ENCODE measurements around the gene SEC14L1. TPM values are rescaled to one million over a fixed set of nuclear protein-coding genes. Genes with fewer than 3 reads are reported as not detected.

The SEC14L1 gene
- total RNA-seq, 1 experiment from 2014 or later, result 25.8 TPM

GRCh38 chr17:77212833-77213777, 72.3 kb downstream of the SEC14L1 start:
- no TSS peak for BruUV-seq (replicated peaks)
- no peak for TF ChIP-seq CTCF (IDR thresholded peaks at IDR 0.05; ENCODE audit: unreplicated experiment)
- Mint-ChIP-seq H3K4me3 (ENCODE audit: unreplicated experiment) (no peak overlapping the region), H3K4me1 (ENCODE audit: insufficient read depth, unreplicated experiment) (no peaks in the 10 kb centered on the region), H3K27me3 (ENCODE audit: insufficient read depth, unreplicated experiment) (no peaks in the 10 kb centered on the region), H3K9me3 (ENCODE audit: unreplicated experiment) (no peaks in the 10 kb centered on the region), H3K36me3 (ENCODE audit: insufficient read depth, unreplicated experiment) (peaks cover 57% of the 10 kb centered on the region), H3K27ac (ENCODE audit: low read depth, unreplicated experiment) (no peak overlapping the region)
- ChIA-PET CTCF (interaction anchor here (0.6 to 2.0 kb wide), 4 partner anchors 9 to 125 kb away, joined by 3 to 5 read pairs (median 4); no protein-coding TSS in a partner anchor), POLR2A (interaction anchor here (0.7 kb wide), 1 partner anchor 125 kb away, joined by 3 read pairs; no protein-coding TSS in a partner anchor)
- intact Hi-C loops (cut with micrococcal nuclease), result no loop called here
- DNase-seq (ENCODE audit: unreplicated experiment), result no peak

- intact Hi-C loops (cut with micrococcal nuclease), result no loop called here
Measured at GRCh38 chr17:77213778-77214132, 73.0 kb downstream of the SEC14L1 start.

GRCh38 chr17:77214328-77214727, 73.6 kb downstream of the SEC14L1 start:
- BruUV-seq (replicated peaks), result no TSS peak
- no peaks in the 10 kb centered on the region for H3K4me1 Mint-ChIP-seq (ENCODE audit: insufficient read depth, unreplicated experiment)
- intact Hi-C loops (cut with micrococcal nuclease), result no loop called here
- no peak for DNase-seq (ENCODE audit: unreplicated experiment)
- H3K27me3 Mint-ChIP-seq (ENCODE audit: insufficient read depth, unreplicated experiment), result no peaks in the 10 kb centered on the region
- TF ChIP-seq CTCF (IDR thresholded peaks at IDR 0.05; ENCODE audit: unreplicated experiment), result no peak
- ChIA-PET CTCF (interaction anchor here (0.6 kb wide), 1 partner anchor 126 kb away, joined by 3 read pairs; no protein-coding TSS in a partner anchor), POLR2A (interaction anchor here (0.6 to 1.2 kb wide), 3 partner anchors 37 to 126 kb away, joined by 3 read pairs; no protein-coding TSS in a partner anchor)
- H3K9me3 Mint-ChIP-seq (ENCODE audit: unreplicated experiment), result no peaks in the 10 kb centered on the region
- H3K27ac Mint-ChIP-seq (ENCODE audit: low read depth, unreplicated experiment), result no peak overlapping the region
- peaks cover 59% of the 10 kb centered on the region for H3K36me3 Mint-ChIP-seq (ENCODE audit: insufficient read depth, unreplicated experiment)
- H3K4me3 Mint-ChIP-seq (ENCODE audit: unreplicated experiment), result no peak overlapping the region

More at GRCh38 chr17:77213778-77214132, 73.0 kb downstream of the SEC14L1 start:
- Mint-ChIP-seq H3K36me3 (ENCODE audit: insufficient read depth, unreplicated experiment) (peaks cover 55% of the 10 kb centered on the region), H3K9me3 (ENCODE audit: unreplicated experiment) (no peaks in the 10 kb centered on the region), H3K4me3 (ENCODE audit: unreplicated experiment) (no peak overlapping the region), H3K4me1 (ENCODE audit: insufficient read depth, unreplicated experiment) (no peaks in the 10 kb centered on the region), H3K27ac (ENCODE audit: low read depth, unreplicated experiment) (no peak overlapping the region), H3K27me3 (ENCODE audit: insufficient read depth, unreplicated experiment) (no peaks in the 10 kb centered on the region)
- no TSS peak for BruUV-seq (replicated peaks)
- POLR2A ChIA-PET, result interaction anchor here (0.7 kb wide), 1 partner anchor 125 kb away, joined by 3 read pairs; no protein-coding TSS in a partner anchor
- TF ChIP-seq CTCF (IDR thresholded peaks at IDR 0.05; ENCODE audit: unreplicated experiment), result no peak
- DNase-seq (ENCODE audit: unreplicated experiment), result no peak
- CTCF ChIA-PET, result interaction anchor here (0.6 to 0.7 kb wide), 2 partner anchors 125 to 126 kb away, joined by 3 read pairs; no protein-coding TSS in a partner anchor

GRCh38 chr17:77214743-77215142, 74.0 kb downstream of the SEC14L1 start:
- POLR2A ChIA-PET, result interaction anchor here (0.6 to 1.2 kb wide), 2 partner anchors 38 to 113 kb away, joined by 3 read pairs; no protein-coding TSS in a partner anchor
- peak; percentile 43 for TF ChIP-seq CTCF (IDR thresholded peaks at IDR 0.05; ENCODE audit: unreplicated experiment)
- no peak overlapping the region for H3K4me3 Mint-ChIP-seq (ENCODE audit: unreplicated experiment)

More at GRCh38 chr17:77214743-77215142, 74.0 kb downstream of the SEC14L1 start:
- peaks cover 58% of the 10 kb centered on the region for H3K36me3 Mint-ChIP-seq (ENCODE audit: insufficient read depth, unreplicated experiment)
- DNase-seq (ENCODE audit: unreplicated experiment), result peak; percentile 52
- no peaks in the 10 kb centered on the region for H3K4me1 Mint-ChIP-seq (ENCODE audit: insufficient read depth, unreplicated experiment)
- intact Hi-C loops (cut with micrococcal nuclease), result no loop called here
- H3K27ac Mint-ChIP-seq (ENCODE audit: low read depth, unreplicated experiment), result no peak overlapping the region
- BruUV-seq (replicated peaks), result no TSS peak
- H3K27me3 Mint-ChIP-seq (ENCODE audit: insufficient read depth, unreplicated experiment), result no peaks in the 10 kb centered on the region
- CTCF ChIA-PET, result interaction anchor here (0.5 kb wide), 1 partner anchor 83 kb away, joined by 3 read pairs; no protein-coding TSS in a partner anchor
- no peaks in the 10 kb centered on the region for H3K9me3 Mint-ChIP-seq (ENCODE audit: unreplicated experiment)

All from MCF 10A (cell line).